HepG2 (cell line): ENCODE results near the gene NRL. TPM values are rescaled to one million over a fixed set of nuclear protein-coding genes. Genes with fewer than 3 reads are reported as not detected.
A peak's percentile ranks its signal among the peaks of the same experiment; 100 is the strongest.

Experiments used
- EZH2 ChIP-seq: conservative IDR thresholded peaks from 2 replicates; pipeline ENCODE4 v1.6.1; 2012; ENCODE audit warnings: mild to moderate bottlenecking, low read depth, low read length, moderate library complexity
- FOXA1 ChIP-seq, 2 experiments: fragments of 450-650 bp in 1 of 2; sonication (generic) in 1 of 2; formaldehyde crosslinking in 1 of 2; IDR thresholded peaks; 2 replicates each; pipeline versions ENCODE4 v1.4.0 to v1.6.1; 2016 to 2020; ENCODE audit warnings: missing genetic modification reagents in 1 of 2
- GZF1 ChIP-seq: sonication (generic); formaldehyde crosslinking; IDR thresholded peaks from 2 replicates; pipeline ENCODE4 v1.5.1; 2020; ENCODE audit warnings: mild to moderate bottlenecking, missing genetic modification reagents
- HMG20A ChIP-seq: IDR thresholded peaks from 2 replicates; pipeline ENCODE4 v1.6.1; 2016; ENCODE audit warnings: borderline replicate concordance
- HOXA7 ChIP-seq: sonication (generic); formaldehyde crosslinking; IDR thresholded peaks from 2 replicates; pipeline ENCODE4 v1.8.1; 2022; ENCODE audit warnings: mild to moderate bottlenecking, missing genetic modification reagents, moderate library complexity
- MAZ ChIP-seq, 2 experiments: sonication (generic) in 1 of 2; formaldehyde crosslinking in 1 of 2; IDR thresholded peaks; 2 replicates each; pipeline versions ENCODE4 v1.5.0 to v1.6.1; 2012 to 2020; ENCODE audit warnings: low read depth in 2 of 2, mild to moderate bottlenecking in 2 of 2, borderline replicate concordance in 1 of 2, improper control_type of control experiment in 1 of 2, low read length in 1 of 2, missing genetic modification reagents in 1 of 2, moderate library complexity in 1 of 2
- MXD1 ChIP-seq: sonication (generic); formaldehyde crosslinking; IDR thresholded peaks from 2 replicates; pipeline ENCODE4 v1.4.0; 2020; ENCODE audit warnings: mild to moderate bottlenecking, missing genetic modification reagents
- NBN ChIP-seq: fragments of 450-650 bp; conservative IDR thresholded peaks from 2 replicates; pipeline ENCODE4 v1.6.1; 2017
- SOX13 ChIP-seq, 3 experiments: fragments of 450-650 bp in 1 of 3; sonication (generic) in 1 of 3; formaldehyde crosslinking in 1 of 3; IDR thresholded peaks in 2 of 3; conservative IDR thresholded peaks in 1 of 3; 2 replicates each; pipeline versions ENCODE4 v1.5.0 to v1.6.1; 2016 to 2020; ENCODE audit warnings: antibody characterized with exemption in 1 of 3, mild to moderate bottlenecking in 1 of 3, missing compliant biosample characterization in 1 of 3, missing genetic modification reagents in 1 of 3, moderate library complexity in 1 of 3
- SRSF4 ChIP-seq: fragments of 200-400 bp; formaldehyde crosslinking; IDR thresholded peaks from one replicate; pipeline ENCODE4 v1.6.1; 2018; ENCODE audit warnings: mild to moderate bottlenecking, low read depth, low read length, moderate library complexity; ENCODE audit not compliant: poor library complexity, severe bottlenecking
- TP53 ChIP-seq: sonication (generic); formaldehyde crosslinking; conservative IDR thresholded peaks from 2 replicates; pipeline ENCODE4 v1.4.0; 2020; ENCODE audit warnings: missing genetic modification reagents
- ZBTB42 ChIP-seq: sonication (generic); formaldehyde crosslinking; IDR thresholded peaks from 2 replicates; pipeline ENCODE4 v1.5.0; 2020; ENCODE audit warnings: mild to moderate bottlenecking, missing genetic modification reagents
- ZNF331 ChIP-seq: sonication (generic); formaldehyde crosslinking; IDR thresholded peaks from 2 replicates; pipeline ENCODE4 v1.4.0; 2020; ENCODE audit warnings: missing genetic modification reagents
- ZNF407 ChIP-seq: sonication (generic); formaldehyde crosslinking; IDR thresholded peaks from one replicate; pipeline ENCODE4 v1.5.1; 2020; ENCODE audit warnings: mild to moderate bottlenecking, missing genetic modification reagents; ENCODE audit errors: not compliant biosample characterization
- ZNF432 ChIP-seq: sonication (generic); formaldehyde crosslinking; IDR thresholded peaks from 2 replicates; pipeline ENCODE4 v1.5.0; 2020; ENCODE audit warnings: missing genetic modification reagents, mild to moderate bottlenecking, borderline replicate concordance
- ZNF564 ChIP-seq: sonication (generic); formaldehyde crosslinking; IDR thresholded peaks from 2 replicates; pipeline ENCODE4 v1.8.1; 2023; ENCODE audit warnings: mild to moderate bottlenecking, missing genetic modification reagents
- ZNF703 ChIP-seq: sonication (generic); formaldehyde crosslinking; IDR thresholded peaks from 2 replicates; pipeline ENCODE4 v1.5.1; 2020; ENCODE audit warnings: missing genetic modification reagents, mild to moderate bottlenecking, moderate library complexity, borderline replicate concordance
- ZNF749 ChIP-seq: sonication (generic); formaldehyde crosslinking; IDR thresholded peaks from 2 replicates; pipeline ENCODE4 v1.8.0; 2022; ENCODE audit warnings: mild to moderate bottlenecking, missing genetic modification reagents, moderate library complexity, borderline replicate concordance
- ZSCAN22 ChIP-seq: sonication (generic); formaldehyde crosslinking; IDR thresholded peaks from 2 replicates; pipeline ENCODE4 v1.4.0; 2020; ENCODE audit warnings: mild to moderate bottlenecking, missing genetic modification reagents
- polyA plus RNA-seq, 8 experiments: library from polyadenylated mRNA; depleted of rRNA in 3 of 8; stranded (reverse) in 7 of 8; unstranded in 1 of 8; fragments of >200 nt; fragmentation: Illumina TruSeq in 4 of 8; extraction: Trizol in 4 of 8; gene quantifications; 2 replicates each; pipeline versions ENCODE4 v1.2.1 to v1.2.3, GENCODE V29; 2011 to 2016; ENCODE audit warnings: low read depth in 4 of 8, missing spikeins in 1 of 8, mixed read lengths in 1 of 8; ENCODE audit not compliant: insufficient read depth in 1 of 8
- total RNA-seq, 5 experiments: library from RNA; depleted of rRNA; stranded (reverse); fragments of >200 nt; fragmentation: Illumina TruSeq; extraction: Trizol; gene quantifications; 2 replicates each; pipeline ENCODE4 v1.2.3, GENCODE V29; 2016; ENCODE audit warnings: low read depth in 1 of 5
- TF ChIP-seq, protein P1 (sequence below): sonication (generic); formaldehyde crosslinking; IDR thresholded peaks from 2 replicates; pipeline ENCODE4 v1.5.0; 2020; ENCODE audit warnings: mild to moderate bottlenecking, low read depth, missing genetic modification reagents, borderline replicate concordance

NRL gene
- total and polyA plus RNA-seq, 2 of the 13 experiments (the other 11 are each of a cell fraction or from before 2014, with no cell fraction given): 2.5 to 4.7 TPM

DNA sequence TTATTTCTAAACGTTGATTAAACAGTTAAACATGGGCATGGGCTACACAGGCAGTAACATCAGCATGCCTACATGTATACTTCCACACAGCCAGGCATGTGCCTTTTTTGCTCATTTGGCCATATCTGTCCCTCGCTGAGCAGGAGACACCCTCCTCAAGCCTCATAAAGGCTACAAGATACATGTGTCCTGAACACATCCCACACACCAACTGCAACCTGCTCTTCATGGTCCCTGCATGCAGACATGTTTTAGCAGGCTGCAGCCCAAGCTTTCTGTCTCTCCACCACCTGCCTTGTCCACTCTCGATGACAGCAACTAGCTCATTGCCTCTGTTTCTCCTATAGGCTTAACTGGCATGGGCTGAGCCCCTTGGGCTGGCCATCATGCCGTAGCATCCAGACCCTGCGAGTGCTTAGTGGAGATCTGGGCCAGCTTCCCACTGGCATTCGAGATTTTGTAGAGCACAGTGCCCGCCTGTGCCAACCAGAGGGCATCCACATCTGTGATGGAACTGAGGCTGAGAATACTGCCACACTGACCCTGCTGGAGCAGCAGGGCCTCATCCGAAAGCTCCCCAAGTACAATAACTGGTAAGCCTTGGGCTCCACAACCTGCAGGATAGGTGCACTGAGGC is 18.1 kb downstream of the NRL start (continued):
- TF ChIP-seq ZNF407 (no peak), ZNF703 (CRISPR knock-in tag) (no peak), GZF1 (no peak), TP53 (CRISPR knock-in tag) (no peak), ZBTB42 (CRISPR knock-in tag) (no peak), ZSCAN22 (no peak), ZNF432 (no peak), HOXA7 (CRISPR knock-in tag) (no peak), SOX13 (IDR thresholded peaks at IDR 0.05) (no peak), SOX13 (CRISPR knock-in tag; conservative IDR thresholded peaks at IDR 0.05 in 1 of 2, IDR thresholded peaks at IDR 0.05 in 1 of 2) (no peak), ZNF331 (CRISPR knock-in tag) (no peak), ZNF749 (CRISPR knock-in tag) (no peak), FOXA1 (IDR thresholded peaks at IDR 0.05) (no peak), FOXA1 (CRISPR knock-in tag; IDR thresholded peaks at IDR 0.05) (0 out of 2 replicates have a peak, but pooled peaks have one; percentile 2), NBN (no peak), MAZ (IDR thresholded peaks at IDR 0.05; ENCODE audit: borderline replicate concordance, low read depth, low read length) (no peak), MAZ (CRISPR knock-in tag; IDR thresholded peaks at IDR 0.05; ENCODE audit: low read depth) (no peak), EZH2 (no peak), ZNF564 (CRISPR knock-in tag) (no peak), MXD1 (peak; percentile 43; the same call in 1 of the 2 replicates), HMG20A (CRISPR knock-in tag) (no peak), SRSF4 (no peak)
- TF ChIP-seq, protein P1, sequence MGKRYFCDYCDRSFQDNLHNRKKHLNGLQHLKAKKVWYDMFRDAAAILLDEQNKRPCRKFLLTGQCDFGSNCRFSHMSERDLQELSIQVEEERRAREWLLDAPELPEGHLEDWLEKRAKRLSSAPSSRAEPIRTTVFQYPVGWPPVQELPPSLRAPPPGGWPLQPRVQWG (CRISPR knock-in tag): no peak
